GM23248 (cell line): ENCODE measurements around the gene DHDDS.

Experiments
- EZH2 ChIP-seq: fragments of 200-600 bp; sonication (generic); IDR thresholded peaks from 2 replicates; pipeline ENCODE4 v1.6.1; 2018; ENCODE audit warnings: antibody characterized with exemption, mild to moderate bottlenecking; ENCODE audit not compliant: insufficient read depth, poor library complexity, severe bottlenecking
- EZH2phosphoT487 ChIP-seq: fragments of 200-600 bp; sonication (generic); IDR thresholded peaks from 2 replicates; pipeline ENCODE4 v1.6.1; 2018; ENCODE audit warnings: antibody characterized with exemption, moderate library complexity, mild to moderate bottlenecking, low read depth; ENCODE audit not compliant: insufficient read depth

GRCh38 chr1:26434161-26434752, 2.1 kb downstream of the DHDDS start:
- no peak for TF ChIP-seq EZH2phosphoT487
- TF ChIP-seq EZH2: no peak
